Thyroid gland (tissue), 4 donors: ENCODE results near the gene NRIP1. TPM values are rescaled to one million over a fixed set of nuclear protein-coding genes. Genes with fewer than 3 reads are reported as not detected.

ENCODE experiments used
- DNase-seq, 2 donors: peaks; one replicate each; pipeline ENCODE4 v3.0.0-alpha.2; 2019
- H3K27ac ChIP-seq, 3 donors: fragments of 200-600 bp; sonication (generic); 1 replicate in 2 of 3; 2 replicates in 1 of 3; pipeline ENCODE4 v1.5.1; 2016 to 2019; ENCODE audit warnings: mild to moderate bottlenecking in 1 of 3, moderate library complexity in 1 of 3
- H3K27me3 ChIP-seq: fragments of 200-600 bp; sonication (generic); one replicate; pipeline ENCODE4 v1.5.1; 2019
- H3K36me3 ChIP-seq, 2 donors: fragments of 200-600 bp; sonication (generic); one replicate each; pipeline ENCODE4 v1.5.1; 2016 to 2019
- H3K4me1 ChIP-seq, 2 donors: fragments of 200-600 bp; sonication (generic); one replicate each; pipeline ENCODE4 v1.5.1; 2017 to 2019
- H3K4me3 ChIP-seq, 3 donors: fragments of 200-600 bp; sonication (generic); replicated peaks in 1 of 3; 1 replicate in 2 of 3; 2 replicates in 1 of 3; pipeline ENCODE4 v1.5.1; 2016; ENCODE audit warnings: mild to moderate bottlenecking in 1 of 3
- H3K9me3 ChIP-seq: fragments of 200-600 bp; sonication (generic); one replicate; pipeline ENCODE4 v1.5.1; 2017
- POLR2A ChIP-seq, 2 donors: fragments of 450-650 bp; IDR thresholded peaks; one replicate each; pipeline ENCODE4 v1.6.1; 2017; ENCODE audit warnings: antibody characterized with exemption in 2 of 2, mild to moderate bottlenecking in 2 of 2, moderate library complexity in 1 of 2
- WGBS, 2 donors: methylation state at CpG; one replicate each; pipeline ENCODE4 v1.1.5; 2017; 5-methylcytosine and 5-hydroxymethylcytosine counted together
- intact Hi-C: fragments of 100-400 bp; cut with DNase I; formaldehyde crosslinking; loops from one replicate; pipeline ENCODE4 v1.15.1; 2023
- total RNA-seq, 4 donors: library from RNA; depleted of rRNA; stranded (reverse); fragments of >200 nt; gene quantifications; one replicate each; pipeline ENCODE4 v1.2.3, GENCODE V29; 2016
- TF ChIP-seq, protein P1 (sequence below), 6 experiments: fragments of 200-600 bp in 3 of 6; fragments of 450-650 bp in 3 of 6; sonication (generic) in 3 of 6; IDR thresholded peaks; one replicate each; pipeline ENCODE4 v1.5.1; 2016 to 2019; ENCODE audit warnings: antibody characterized with exemption in 6 of 6, mild to moderate bottlenecking in 2 of 6, inconsistent platforms in 1 of 6, moderate library complexity in 1 of 6

The NRIP1 gene
- total RNA-seq, 4 donors from 2014 or later: 19.4 to 37.5 (median 28.2) TPM

DNA sequence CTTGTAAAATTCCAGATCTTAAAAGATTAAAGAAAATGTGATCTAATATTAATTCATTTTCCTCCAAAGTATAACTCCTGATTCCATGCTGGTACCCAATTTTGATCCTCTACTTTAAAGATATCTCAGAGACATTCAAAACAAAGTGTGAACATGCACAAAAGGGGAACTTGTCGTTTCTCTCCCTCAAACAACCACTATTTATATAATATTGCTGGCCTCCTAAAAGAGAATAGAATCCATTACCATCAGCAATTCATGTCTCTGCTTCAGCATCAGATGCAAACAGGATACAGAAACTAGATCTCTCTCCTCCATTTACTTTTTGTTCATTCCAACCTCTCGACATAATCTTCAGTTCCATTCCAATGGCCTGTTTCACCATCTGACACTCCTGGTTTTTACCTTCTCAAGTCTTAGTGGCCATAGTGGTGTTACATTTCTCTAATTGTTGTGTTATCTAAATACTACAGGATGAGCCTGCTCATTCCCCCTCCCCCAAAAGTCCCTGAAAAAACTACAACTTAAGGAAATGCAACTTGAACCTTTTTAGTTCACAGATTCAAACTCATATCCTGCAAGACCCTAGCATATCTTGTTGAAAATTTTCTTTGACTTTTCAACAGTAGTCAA, 4.1 kb downstream of the NRIP1 start:
- Histone ChIP-seq H3K27me3 (no peaks in the 10 kb centered on the region), H3K36me3 (no peaks in the 10 kb centered on the region), H3K27ac (no peak overlapping the region), H3K4me3 (no peak overlapping the region), H3K4me1 (peaks cover 27 to 43% of the 10 kb centered on the region in 2 donors), H3K9me3 (no peaks in the 10 kb centered on the region)
- DNase-seq: no peak
- intact Hi-C loops: no loop called here
- TF ChIP-seq POLR2A (IDR thresholded peaks at IDR 0.05): no peak
- TF ChIP-seq, protein P1, sequence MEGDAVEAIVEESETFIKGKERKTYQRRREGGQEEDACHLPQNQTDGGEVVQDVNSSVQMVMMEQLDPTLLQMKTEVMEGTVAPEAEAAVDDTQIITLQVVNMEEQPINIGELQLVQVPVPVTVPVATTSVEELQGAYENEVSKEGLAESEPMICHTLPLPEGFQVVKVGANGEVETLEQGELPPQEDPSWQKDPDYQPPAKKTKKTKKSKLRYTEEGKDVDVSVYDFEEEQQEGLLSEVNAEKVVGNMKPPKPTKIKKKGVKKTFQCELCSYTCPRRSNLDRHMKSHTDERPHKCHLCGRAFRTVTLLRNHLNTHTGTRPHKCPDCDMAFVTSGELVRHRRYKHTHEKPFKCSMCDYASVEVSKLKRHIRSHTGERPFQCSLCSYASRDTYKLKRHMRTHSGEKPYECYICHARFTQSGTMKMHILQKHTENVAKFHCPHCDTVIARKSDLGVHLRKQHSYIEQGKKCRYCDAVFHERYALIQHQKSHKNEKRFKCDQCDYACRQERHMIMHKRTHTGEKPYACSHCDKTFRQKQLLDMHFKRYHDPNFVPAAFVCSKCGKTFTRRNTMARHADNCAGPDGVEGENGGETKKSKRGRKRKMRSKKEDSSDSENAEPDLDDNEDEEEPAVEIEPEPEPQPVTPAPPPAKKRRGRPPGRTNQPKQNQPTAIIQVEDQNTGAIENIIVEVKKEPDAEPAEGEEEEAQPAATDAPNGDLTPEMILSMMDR (IDR thresholded peaks at IDR 0.05): no peak
- WGBS, 2 donors: 76 to 78% methylated on average over 2 of the region's 2 CpGs

DNA sequence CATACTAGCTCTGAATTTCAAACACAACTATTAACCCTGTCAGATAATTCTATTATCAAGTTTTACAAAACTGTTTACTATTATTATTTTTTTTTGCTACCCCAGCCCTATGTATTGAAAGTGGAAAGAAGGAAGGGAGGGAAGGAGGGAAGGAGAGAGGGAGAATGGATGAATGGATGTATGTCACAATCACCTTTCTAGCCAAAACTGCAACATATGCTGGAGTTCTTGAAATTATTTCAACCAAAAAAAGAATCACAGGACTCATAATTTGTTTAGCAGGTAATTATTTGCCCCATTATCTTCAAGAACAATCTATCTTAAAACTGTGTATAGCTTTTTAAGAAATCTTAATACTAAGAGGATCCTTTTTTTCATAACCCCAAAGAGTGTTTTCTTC, 5.4 kb downstream of the NRIP1 start:
- H3K4me1 ChIP-seq: peaks cover 31 to 43% of the 10 kb centered on the region in 2 donors
- intact Hi-C loops: no loop called here
- no peak overlapping the region for H3K4me3 ChIP-seq
- H3K9me3 ChIP-seq: no peaks in the 10 kb centered on the region
- H3K27ac ChIP-seq: peak overlapping the region in 1 of 3 donors; percentile 30
- no peak for DNase-seq
- no peaks in the 10 kb centered on the region for H3K27me3 ChIP-seq
- H3K36me3 ChIP-seq: no peaks in the 10 kb centered on the region
- TF ChIP-seq, protein P1 (IDR thresholded peaks at IDR 0.05): no peak
- TF ChIP-seq POLR2A (IDR thresholded peaks at IDR 0.05): no peak

DNA sequence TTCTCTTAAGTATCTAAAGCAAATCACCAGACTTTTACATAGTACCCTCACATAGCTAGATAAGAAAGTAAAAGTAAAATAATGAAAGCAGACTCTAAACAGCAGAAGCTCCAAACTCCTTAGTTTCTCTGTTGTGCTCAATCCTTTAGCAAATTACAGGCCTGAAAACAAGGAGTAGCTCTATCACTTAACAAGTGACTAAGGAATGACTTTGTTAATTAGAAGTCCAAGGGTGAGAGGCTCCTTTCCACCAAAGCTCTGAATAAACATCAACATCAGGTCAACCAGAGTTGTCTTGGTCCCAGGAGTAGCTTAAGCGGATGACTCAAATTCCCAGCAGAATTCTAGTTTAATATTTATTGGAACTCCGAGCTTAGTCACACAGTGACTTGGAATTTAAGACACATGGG, 5.9 kb downstream of the NRIP1 start:
- Histone ChIP-seq H3K27me3 (no peaks in the 10 kb centered on the region), H3K4me1 (peaks cover 31 to 43% of the 10 kb centered on the region in 2 donors), H3K27ac (peak overlapping the region in 1 of 3 donors; percentile 30), H3K4me3 (no peak overlapping the region), H3K36me3 (no peaks in the 10 kb centered on the region), H3K9me3 (no peaks in the 10 kb centered on the region)
- no peak for TF ChIP-seq POLR2A (IDR thresholded peaks at IDR 0.05)
- TF ChIP-seq, protein P1 (IDR thresholded peaks at IDR 0.05): no peak
- intact Hi-C loops: no loop called here
- no peak for DNase-seq
- WGBS, 2 donors: 70 to 73% methylated on average over 2 of the region's 2 CpGs

DNA sequence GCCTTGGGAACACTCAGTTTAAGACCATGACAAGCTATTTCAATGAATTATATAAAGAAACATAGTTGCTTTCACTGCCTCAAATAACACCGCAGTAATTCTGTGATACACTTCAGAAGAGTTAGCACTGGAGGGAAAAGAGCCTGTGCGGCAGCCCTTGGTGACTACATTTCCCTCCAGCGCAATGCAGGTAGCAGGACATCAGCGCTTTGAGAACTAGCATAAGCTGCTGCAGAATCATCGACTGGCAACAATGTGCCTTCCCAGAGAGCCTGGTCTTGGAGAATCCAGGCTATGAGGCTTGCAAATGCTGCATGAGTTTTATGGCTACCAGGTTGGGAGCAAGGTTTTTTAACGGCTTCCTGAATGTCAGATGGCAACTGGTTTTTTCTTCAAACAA, 7.5 kb downstream of the NRIP1 start:
- 56 to 57% methylated on average over 6 of the region's 6 CpGs for WGBS, 2 donors
- H3K36me3 ChIP-seq: no peaks in the 10 kb centered on the region
- intact Hi-C loops: no loop called here
- H3K27me3 ChIP-seq: no peaks in the 10 kb centered on the region
- no peak for TF ChIP-seq POLR2A (IDR thresholded peaks at IDR 0.05)
- TF ChIP-seq, protein P1 (IDR thresholded peaks at IDR 0.05): no peak
- H3K4me1 ChIP-seq: peaks cover 27 to 38% of the 10 kb centered on the region in 2 donors
- DNase-seq: no peak
- no peak overlapping the region for H3K27ac ChIP-seq
- no peak overlapping the region for H3K4me3 ChIP-seq
- H3K9me3 ChIP-seq: no peaks in the 10 kb centered on the region

DNA sequence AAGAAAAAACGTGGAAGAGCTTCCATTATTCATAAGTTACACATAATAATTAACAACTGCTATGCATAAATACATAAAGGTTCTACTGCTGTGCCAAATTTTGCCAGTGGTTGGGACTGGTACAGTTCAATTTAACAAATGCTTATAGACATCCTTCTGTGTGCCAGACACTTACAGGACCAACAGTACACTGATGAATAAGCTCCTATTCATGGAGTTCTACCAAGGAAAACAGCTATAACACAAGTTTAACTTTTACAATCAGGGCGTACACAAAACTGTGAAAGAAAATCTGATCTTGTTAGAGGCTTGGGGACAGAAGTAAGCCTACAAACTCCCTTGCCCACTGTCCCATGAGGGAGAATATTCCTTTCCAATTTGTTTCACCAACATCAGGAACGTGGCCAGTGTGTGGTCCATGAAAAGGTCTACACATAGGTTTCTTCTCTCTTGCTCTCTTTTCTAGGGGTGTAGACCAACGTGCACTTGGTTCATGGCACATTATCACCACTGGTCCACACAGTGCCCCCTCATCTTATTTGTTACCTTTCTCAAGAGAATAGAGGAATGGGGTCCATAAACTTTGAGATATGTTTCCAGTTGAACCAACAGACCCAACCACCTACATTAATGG, 10.1 kb downstream of the NRIP1 start:
- intact Hi-C loops: no loop called here
- H3K4me3 ChIP-seq: no peak overlapping the region
- peaks cover 24 to 28% of the 10 kb centered on the region in 2 donors for H3K4me1 ChIP-seq
- WGBS, 2 donors: 81 to 89% methylated on average over 4 of the region's 4 CpGs
- no peak for DNase-seq
- no peak overlapping the region for H3K27ac ChIP-seq
- no peaks in the 10 kb centered on the region for H3K36me3 ChIP-seq
- no peaks in the 10 kb centered on the region for H3K27me3 ChIP-seq
- H3K9me3 ChIP-seq: no peaks in the 10 kb centered on the region
- no peak for TF ChIP-seq POLR2A (IDR thresholded peaks at IDR 0.05)
- TF ChIP-seq, protein P1 (IDR thresholded peaks at IDR 0.05): no peak
